ENCODE data around the gene CNGA1.

The CNGA1 gene

GRCh38 chr4:48038666-48039065 is 22.2 kb upstream of the CNGA1 start:
- no peak for ATAC-seq
- DNase-seq (ENCODE audit: low spot score in 2 of 2): no peak
- Mint-ChIP-seq H3K36me3 (peaks cover 6% of the 10 kb centered on the region), H3K4me3 (no peak overlapping the region), H3K4me1 (peaks cover 39% of the 10 kb centered on the region), H3K27ac (no peak overlapping the region), H3K9me3 (no peaks in the 10 kb centered on the region)

- DNase-seq (ENCODE audit: low spot score in 2 of 2): no peak
- Mint-ChIP-seq H3K27ac (no peak overlapping the region), H3K4me1 (peaks cover 29% of the 10 kb centered on the region), H3K9me3 (no peaks in the 10 kb centered on the region), H3K36me3 (peaks cover 6% of the 10 kb centered on the region), H3K4me3 (no peak overlapping the region)
- ATAC-seq: no peak
Measured at GRCh38 chr4:48037117-48037462, 20.6 kb upstream of the CNGA1 start.

- Mint-ChIP-seq H3K36me3 (peaks cover 6% of the 10 kb centered on the region), H3K4me3 (peak overlapping the region; percentile 12), H3K9me3 (no peaks in the 10 kb centered on the region), H3K27ac (peak overlapping the region; percentile 3), H3K4me1 (peaks cover 21% of the 10 kb centered on the region)
- ATAC-seq (peak; percentile 59), DNase-seq (ENCODE audit: low spot score in 2 of 2) (no peak)
Measured at GRCh38 chr4:48035952-48036351, 19.5 kb upstream of the CNGA1 start.

- ATAC-seq (peak; percentile 62), DNase-seq (ENCODE audit: low spot score in 2 of 2) (peak; percentile 25 to 72)
- Mint-ChIP-seq H3K9me3 (no peaks in the 10 kb centered on the region), H3K36me3 (peaks cover 6% of the 10 kb centered on the region), H3K4me3 (no peak overlapping the region), H3K4me1 (peaks cover 21% of the 10 kb centered on the region), H3K27ac (no peak overlapping the region)
Measured at GRCh38 chr4:48033825-48034413, 17.4 kb upstream of the CNGA1 start.

- Mint-ChIP-seq H3K4me1 (peaks cover 25% of the 10 kb centered on the region), H3K36me3 (peaks cover 6% of the 10 kb centered on the region), H3K4me3 (no peak overlapping the region), H3K27ac (no peak overlapping the region), H3K9me3 (no peaks in the 10 kb centered on the region)
- no peak for ATAC-seq
- DNase-seq (ENCODE audit: low spot score in 2 of 2): no peak
Measured at GRCh38 chr4:48033412-48033811, 16.9 kb upstream of the CNGA1 start.

DNA sequence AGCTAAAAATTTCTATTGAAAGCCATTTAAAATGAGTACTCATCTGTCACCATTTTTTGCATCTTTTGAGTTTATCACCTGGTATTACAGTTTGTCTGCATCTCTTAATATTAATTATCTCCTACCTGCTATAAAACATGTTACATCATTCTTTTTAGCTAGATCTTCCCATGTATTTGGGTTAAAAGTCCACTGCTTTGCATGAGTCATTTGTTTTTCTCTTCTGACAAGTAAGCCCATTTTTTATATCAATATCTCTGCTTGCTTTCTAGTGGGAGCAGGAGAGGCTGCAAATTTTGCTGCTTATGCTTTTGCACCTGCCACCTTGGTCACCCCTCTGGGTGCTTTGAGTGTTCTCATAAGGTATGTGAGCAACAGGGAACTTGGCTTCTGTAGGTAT is 16.2 kb upstream of the CNGA1 start:
- ATAC-seq (no peak), DNase-seq (ENCODE audit: low spot score in 2 of 2) (no peak)
- no peak overlapping the region for H3K4me3 Mint-ChIP-seq
- H3K27ac Mint-ChIP-seq: no peak overlapping the region
- peaks cover 32% of the 10 kb centered on the region for H3K4me1 Mint-ChIP-seq
- no peaks in the 10 kb centered on the region for H3K9me3 Mint-ChIP-seq
- H3K36me3 Mint-ChIP-seq: peaks cover 6% of the 10 kb centered on the region

DNA sequence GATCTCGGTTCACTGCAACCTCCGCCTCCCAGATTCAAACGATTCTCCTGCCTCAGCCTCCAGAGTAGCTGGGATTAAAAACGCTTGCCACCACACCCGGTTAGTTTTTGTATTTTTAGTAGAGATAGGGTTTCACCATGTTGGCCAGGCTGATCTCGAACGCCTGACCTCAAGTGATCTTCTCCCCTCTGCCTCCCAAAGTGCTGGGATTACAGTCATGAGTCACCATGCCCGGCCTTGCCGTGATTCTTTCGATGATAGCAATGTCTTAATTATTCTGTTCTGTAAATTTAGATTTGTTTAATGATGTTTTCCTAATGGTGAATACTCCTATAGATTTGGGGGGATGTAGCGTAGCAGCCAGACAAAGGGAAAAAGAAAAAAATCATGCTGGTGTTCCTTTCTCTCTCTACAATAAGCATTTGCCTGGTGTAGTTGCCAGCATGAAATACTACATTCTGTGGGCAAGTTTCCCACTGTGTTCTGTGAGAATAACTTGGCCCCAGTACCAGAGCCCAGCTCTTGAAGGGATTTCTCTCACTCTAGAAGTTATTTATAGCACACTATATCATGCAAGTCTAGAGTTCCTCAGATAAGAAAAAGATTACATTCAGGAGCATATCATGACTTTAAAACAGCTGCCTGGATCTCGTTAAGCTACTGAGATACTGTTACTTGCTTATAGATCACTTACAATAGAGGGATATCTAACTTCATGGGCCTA is 15.5 kb upstream of the CNGA1 start:
- Mint-ChIP-seq H3K4me1 (peaks cover 34% of the 10 kb centered on the region), H3K4me3 (no peak overlapping the region), H3K9me3 (no peaks in the 10 kb centered on the region), H3K36me3 (peaks cover 6% of the 10 kb centered on the region), H3K27ac (no peak overlapping the region)
- DNase-seq (ENCODE audit: low spot score in 2 of 2): no peak
- ATAC-seq: no peak

GRCh38 chr4:48030470-48030869 is 14.0 kb upstream of the CNGA1 start:
- H3K4me3 Mint-ChIP-seq: no peak overlapping the region
- H3K27ac Mint-ChIP-seq: no peak overlapping the region
- DNase-seq (ENCODE audit: low spot score in 2 of 2): no peak
- H3K36me3 Mint-ChIP-seq: no peaks in the 10 kb centered on the region
- H3K4me1 Mint-ChIP-seq: peaks cover 21% of the 10 kb centered on the region
- no peak for ATAC-seq
- no peaks in the 10 kb centered on the region for H3K9me3 Mint-ChIP-seq

GRCh38 chr4:48028696-48029095 is 12.2 kb upstream of the CNGA1 start:
- no peaks in the 10 kb centered on the region for H3K9me3 Mint-ChIP-seq
- no peak overlapping the region for H3K27ac Mint-ChIP-seq
- no peaks in the 10 kb centered on the region for H3K36me3 Mint-ChIP-seq
- peak; percentile 58 for ATAC-seq
- no peak for DNase-seq (ENCODE audit: low spot score in 2 of 2)
- H3K4me1 Mint-ChIP-seq: peaks cover 14% of the 10 kb centered on the region
- no peak overlapping the region for H3K4me3 Mint-ChIP-seq

DNA sequence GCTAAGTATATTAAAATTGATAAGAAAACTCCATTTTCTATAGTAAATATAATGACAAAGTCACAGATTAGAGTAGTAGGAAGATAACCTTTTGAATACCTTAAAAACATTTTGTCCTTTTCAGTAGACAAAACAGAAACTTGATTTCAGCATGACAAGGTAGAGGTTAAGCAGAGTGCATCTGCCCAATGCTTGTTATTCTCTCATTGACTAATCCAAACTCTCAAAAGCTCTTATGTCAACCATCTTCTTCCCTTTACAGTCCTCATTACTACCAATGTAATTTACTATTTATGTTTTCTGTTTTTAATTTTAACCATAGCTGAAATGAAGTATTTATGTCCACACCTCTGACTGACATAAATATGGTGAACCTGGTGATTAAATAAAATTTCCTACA is 11.2 kb upstream of the CNGA1 start:
- ATAC-seq: peak; percentile 98

GRCh38 chr4:48025005-48025404 is 8.5 kb upstream of the CNGA1 start:
- Mint-ChIP-seq H3K4me1 (peaks cover 18% of the 10 kb centered on the region), H3K36me3 (no peaks in the 10 kb centered on the region), H3K27ac (no peak overlapping the region), H3K4me3 (no peak overlapping the region), H3K9me3 (no peaks in the 10 kb centered on the region)
- DNase-seq (ENCODE audit: low spot score in 2 of 2) (no peak), ATAC-seq (no peak)

More for the DNA sequence above, 11.2 kb upstream of the CNGA1 start:
- no peak for DNase-seq (ENCODE audit: low spot score in 2 of 2)
- Mint-ChIP-seq H3K4me3 (no peak overlapping the region), H3K9me3 (no peaks in the 10 kb centered on the region), H3K27ac (no peak overlapping the region), H3K4me1 (peaks cover 13% of the 10 kb centered on the region), H3K36me3 (no peaks in the 10 kb centered on the region)

DNA sequence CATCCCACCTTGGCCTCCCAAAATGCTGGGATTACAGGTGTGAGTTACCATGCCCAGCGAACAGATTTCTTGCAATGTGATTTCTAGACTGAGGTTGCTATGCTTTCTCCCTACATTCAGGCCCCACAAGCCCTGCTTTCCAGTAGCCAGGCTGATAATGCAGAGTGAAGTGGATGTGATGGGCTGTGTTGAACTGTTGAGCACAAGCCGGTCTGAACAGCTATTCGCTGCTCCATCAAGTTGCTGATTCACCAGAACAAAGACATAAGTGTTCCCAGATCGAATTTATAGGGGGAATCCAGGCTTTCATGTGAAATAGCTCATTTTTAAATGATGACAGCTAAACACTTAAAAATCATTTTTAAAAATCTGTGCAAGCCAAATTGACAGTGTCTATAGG is 8.0 kb upstream of the CNGA1 start:
- no peak overlapping the region for H3K27ac Mint-ChIP-seq
- peaks cover 18% of the 10 kb centered on the region for H3K4me1 Mint-ChIP-seq
- ATAC-seq (no peak), DNase-seq (ENCODE audit: low spot score in 2 of 2) (no peak)
- H3K9me3 Mint-ChIP-seq: no peaks in the 10 kb centered on the region
- H3K4me3 Mint-ChIP-seq: no peak overlapping the region
- no peaks in the 10 kb centered on the region for H3K36me3 Mint-ChIP-seq

DNA sequence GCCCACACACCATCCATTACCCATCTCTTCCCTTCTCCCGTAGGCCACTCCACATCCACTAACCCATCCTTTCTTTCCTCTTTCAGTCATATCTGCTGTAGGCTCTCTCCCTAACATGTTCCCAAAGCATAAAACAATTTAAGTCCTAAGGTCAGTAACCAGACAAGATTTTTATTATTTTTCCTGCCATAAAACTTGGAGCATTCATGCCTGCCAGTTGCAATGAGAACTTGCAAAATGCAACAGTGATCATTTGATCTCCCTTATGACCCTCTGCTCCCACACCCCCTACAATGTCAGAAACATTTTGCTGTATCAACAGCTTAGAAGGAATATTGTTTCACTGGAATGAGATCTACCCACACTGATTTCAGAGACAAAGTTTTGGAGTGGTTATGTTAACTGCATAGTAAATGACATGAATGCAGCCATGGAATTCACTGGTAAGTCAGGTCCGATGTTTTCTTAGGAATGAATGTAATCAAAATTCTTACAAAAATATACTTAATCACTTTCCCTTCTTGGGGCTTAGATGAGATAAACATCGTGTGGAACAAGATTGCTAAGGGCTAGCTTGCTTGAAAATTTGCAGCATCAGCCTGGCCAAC is 5.8 kb upstream of the CNGA1 start:
- no peak overlapping the region for H3K27ac Mint-ChIP-seq
- no peaks in the 10 kb centered on the region for H3K9me3 Mint-ChIP-seq
- peaks cover 9% of the 10 kb centered on the region for H3K4me1 Mint-ChIP-seq
- no peaks in the 10 kb centered on the region for H3K36me3 Mint-ChIP-seq
- H3K4me3 Mint-ChIP-seq: no peak overlapping the region
- DNase-seq (ENCODE audit: low spot score in 2 of 2): no peak
- no peak for ATAC-seq

- Mint-ChIP-seq H3K9me3 (no peaks in the 10 kb centered on the region), H3K4me1 (peaks cover 15% of the 10 kb centered on the region), H3K4me3 (no peak overlapping the region), H3K27ac (no peak overlapping the region), H3K36me3 (no peaks in the 10 kb centered on the region)
- DNase-seq (ENCODE audit: low spot score in 2 of 2) (no peak), ATAC-seq (peak; percentile 64)
Measured at GRCh38 chr4:48021100-48021499, 4.6 kb upstream of the CNGA1 start.

GRCh38 chr4:48018112-48018511 is 1.6 kb upstream of the CNGA1 start:
- Mint-ChIP-seq H3K4me1 (peaks cover 20% of the 10 kb centered on the region), H3K27ac (no peak overlapping the region), H3K9me3 (no peaks in the 10 kb centered on the region), H3K4me3 (no peak overlapping the region), H3K36me3 (no peaks in the 10 kb centered on the region)
- ATAC-seq (no peak), DNase-seq (ENCODE audit: low spot score in 2 of 2) (no peak)

DNA sequence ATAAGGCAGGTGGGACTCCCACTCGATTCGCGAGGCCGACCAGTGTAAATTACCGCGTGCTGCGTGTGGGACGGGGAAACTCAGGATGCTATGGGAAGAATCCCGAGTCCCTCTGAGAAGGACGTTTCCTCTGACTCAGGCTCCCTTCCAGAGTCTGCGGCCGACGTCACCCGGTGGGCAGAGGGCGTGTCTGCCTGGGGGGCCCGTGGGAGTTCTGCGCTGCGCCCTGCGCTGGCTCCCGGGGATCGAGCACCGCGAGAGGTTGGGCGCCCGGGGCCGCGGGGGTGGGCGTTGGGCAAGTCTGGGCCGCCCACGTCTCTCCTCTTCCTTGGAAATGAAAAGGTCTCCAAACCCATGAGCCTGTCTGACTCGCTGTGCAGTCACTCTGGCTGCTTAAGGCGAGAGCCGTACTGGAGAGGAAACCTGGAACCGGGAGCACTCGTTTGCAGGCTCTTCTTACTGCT is 659 bp upstream of the CNGA1 start:
- peak; percentile 44 for ATAC-seq
- H3K27ac Mint-ChIP-seq: no peak overlapping the region

More for the DNA sequence above, 659 bp upstream of the CNGA1 start:
- no peaks in the 10 kb centered on the region for H3K9me3 Mint-ChIP-seq
- no peaks in the 10 kb centered on the region for H3K36me3 Mint-ChIP-seq
- H3K4me3 Mint-ChIP-seq: peak overlapping the region; percentile 69
- peaks cover 20% of the 10 kb centered on the region for H3K4me1 Mint-ChIP-seq
- peak; percentile 5 to 51 for DNase-seq (ENCODE audit: low spot score in 2 of 2)

Measured in stimulated activated effector memory CD8-positive, alpha-beta T cell treated with anti-CD3 and anti-CD28 coated beads, Interleukin-12 subunit alpha, Interleukin-12 subunit beta, amount 100 ng/mL, for 72 hours (primary cell).